Kidney capillary endothelial cell (primary cell): ENCODE data around the gene NFKBIB.
"Not testable (repeated sequence)": the region's sequence is repeated elsewhere in the genome, so short reads cannot be mapped to it uniquely, and the experiment has no call there.

Experiments used
- DNase-seq: peaks from one replicate; pipeline ENCODE4 v3.0.0-alpha.2; 2018; ENCODE audit warnings: low spot score

Gene NFKBIB

GRCh38 chr19:38899447-38900201, at the start of gene NFKBIB, which contains the start of gene SIRT2:
NFKBIB (plus strand) TSS chr19:38899969; CDS start chr19:38900033, 64 bp downstream.
SIRT2 (minus strand) TSS chr19:38899618; CDS start chr19:38899521, 97 bp downstream.
- peak; percentile 100 for DNase-seq

DNA sequence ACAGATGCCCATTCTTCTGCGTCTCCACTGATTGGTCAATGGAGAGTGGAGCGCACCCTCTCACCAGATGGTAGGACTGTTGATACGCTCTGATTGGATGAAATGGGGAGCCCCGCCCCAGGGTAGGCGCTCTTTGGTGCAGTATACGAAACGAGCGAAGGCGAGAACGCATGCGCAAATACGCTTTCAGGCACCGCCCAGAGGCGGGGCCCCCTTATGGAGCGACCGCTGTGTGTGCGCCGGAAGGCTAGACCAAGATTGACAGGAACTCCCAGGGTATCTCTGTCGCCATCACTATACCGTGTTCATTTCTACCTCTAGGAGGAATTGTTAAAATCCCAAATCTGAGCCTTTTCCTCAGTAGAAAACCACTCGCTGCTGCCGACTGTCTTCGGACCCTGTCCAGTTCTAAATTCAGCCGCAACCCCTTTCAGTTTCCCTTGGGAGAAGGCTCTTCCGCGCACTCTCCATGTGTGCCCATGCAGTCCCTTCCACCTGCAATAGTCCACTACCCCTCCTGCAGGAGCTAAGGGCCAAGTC, 49.3 kb upstream of the NFKBIB start:
- no peak for DNase-seq

GRCh38 chr19:38850976-38851621, 48.7 kb upstream of the NFKBIB start:
- DNase-seq: no peak

- DNase-seq: peak; percentile 85
Measured at GRCh38 chr19:38851622-38852230, 48.0 kb upstream of the NFKBIB start.

DNA sequence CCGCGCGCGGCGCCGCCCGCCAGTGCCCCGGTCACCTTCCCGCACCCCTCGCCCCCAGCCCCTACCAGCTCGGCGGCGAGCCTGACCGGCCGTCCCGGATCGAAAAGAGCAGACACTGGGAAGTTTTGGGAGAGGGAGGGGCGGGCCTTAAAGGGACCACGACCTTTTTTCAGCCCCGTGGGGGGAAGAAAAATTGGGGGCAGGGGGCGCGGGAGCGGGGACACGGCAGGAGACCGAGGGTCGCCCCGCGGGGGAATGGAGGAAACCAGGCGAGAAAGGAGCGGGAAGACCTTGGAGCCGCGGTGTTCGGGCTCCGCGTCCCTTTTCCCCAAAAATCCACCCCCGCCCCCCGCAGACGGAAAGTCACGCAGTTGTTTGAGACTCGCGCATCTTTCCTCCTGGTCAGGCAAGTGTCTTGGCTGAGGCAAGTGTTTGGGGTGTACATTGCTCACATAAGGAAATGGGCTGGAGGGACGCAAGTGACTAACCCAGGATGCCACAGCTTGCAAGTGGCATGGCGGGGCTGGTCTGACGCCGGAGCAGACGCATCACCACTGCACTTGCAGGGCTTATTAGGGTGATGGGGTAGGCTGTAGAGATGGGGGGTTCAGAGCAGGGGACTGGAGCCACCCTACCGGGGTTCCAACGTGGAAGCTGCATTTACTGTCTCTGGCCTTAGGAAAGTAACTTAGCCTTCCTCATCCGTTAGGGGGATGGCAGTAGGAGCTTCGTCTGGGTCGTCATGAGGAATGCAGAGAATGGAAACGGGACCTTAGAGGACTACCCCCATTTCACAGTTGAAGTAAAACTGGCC, 47.3 kb upstream of the NFKBIB start:
- DNase-seq: peak; percentile 86

DNA sequence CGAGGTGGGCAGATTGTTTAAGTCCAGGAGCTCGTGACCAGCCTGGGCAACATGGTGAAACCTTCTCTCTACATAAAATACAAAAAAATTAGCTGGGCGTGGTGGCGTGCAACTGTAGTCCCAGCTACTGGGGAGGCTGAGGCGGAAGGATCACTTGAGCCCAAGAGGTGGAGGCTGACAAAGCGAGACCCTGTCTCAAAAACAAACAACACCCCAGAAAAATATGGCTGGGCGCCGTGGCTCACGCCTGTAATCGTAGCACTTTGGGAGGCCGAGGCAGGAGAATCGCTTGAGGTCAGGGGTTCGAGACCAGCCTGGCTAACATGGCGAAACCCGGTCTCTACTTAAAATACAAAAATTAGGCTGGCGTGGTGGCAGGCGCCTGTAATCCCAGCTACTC, 46.6 kb upstream of the NFKBIB start:
- DNase-seq: no peak

DNA sequence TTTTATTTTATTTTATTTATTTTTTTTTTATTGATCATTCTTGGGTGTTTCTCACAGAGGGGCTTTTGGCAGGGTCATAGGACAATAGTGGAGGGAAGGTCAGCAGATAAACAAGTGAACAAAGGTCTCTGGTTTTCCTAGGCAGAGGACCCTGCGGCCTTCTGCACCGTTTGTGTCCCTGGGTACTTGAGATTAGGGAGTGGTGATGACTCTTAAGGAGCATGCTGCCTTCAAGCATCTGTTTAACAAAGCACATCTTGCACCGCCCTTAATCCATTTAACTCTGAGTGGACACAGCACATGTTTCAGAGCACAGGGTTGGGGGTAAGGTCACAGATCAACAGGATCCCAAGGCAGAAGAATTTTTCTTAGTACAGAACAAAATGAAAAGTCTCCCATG, 44.8 kb upstream of the NFKBIB start:
- DNase-seq: not testable (repeated sequence)

DNA sequence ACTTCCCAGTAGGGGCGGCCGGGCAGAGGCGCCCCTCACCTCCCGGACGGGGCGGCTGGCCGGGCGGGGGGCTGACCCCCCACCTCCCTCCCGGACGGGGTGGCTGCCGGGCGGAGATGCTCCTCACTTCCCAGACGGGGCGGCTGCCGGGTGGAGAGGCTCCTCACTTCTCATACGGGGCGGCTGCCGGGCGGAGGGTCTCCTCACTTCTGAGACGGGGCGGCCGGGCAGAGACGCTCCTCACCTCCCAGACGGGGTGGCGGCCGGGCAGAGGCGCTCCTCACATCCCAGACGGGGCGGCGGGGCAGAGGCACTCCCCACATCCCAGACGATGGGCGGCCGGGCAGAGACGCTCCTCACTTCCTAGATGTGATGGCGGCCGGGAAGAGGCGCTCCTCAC, 44.0 kb upstream of the NFKBIB start:
- DNase-seq: not testable (repeated sequence)

- no peak for DNase-seq
Measured at GRCh38 chr19:38856813-38857212, 43.0 kb upstream of the NFKBIB start.

- DNase-seq: not testable (repeated sequence)
Measured at GRCh38 chr19:38859631-38860204, 40.1 kb upstream of the NFKBIB start.

DNA sequence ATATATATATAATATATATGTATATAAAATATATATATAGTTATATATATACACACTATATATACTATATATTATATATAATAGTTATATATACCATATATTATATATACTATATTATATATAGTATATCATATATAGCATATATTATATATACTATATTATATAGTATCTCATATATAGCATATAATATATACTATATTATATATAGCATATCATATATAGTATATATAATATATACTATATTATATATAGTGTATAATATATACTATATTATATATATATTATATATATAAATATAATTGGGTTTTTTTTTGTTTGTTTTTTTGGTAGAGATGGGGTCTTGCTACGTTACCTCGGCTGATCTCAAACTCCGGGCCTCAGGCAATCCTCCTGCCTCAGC, 38.4 kb upstream of the NFKBIB start:
- no peak for DNase-seq

GRCh38 chr19:38862321-38863059, 37.3 kb upstream of the NFKBIB start:
- DNase-seq: peak; percentile 33

DNA sequence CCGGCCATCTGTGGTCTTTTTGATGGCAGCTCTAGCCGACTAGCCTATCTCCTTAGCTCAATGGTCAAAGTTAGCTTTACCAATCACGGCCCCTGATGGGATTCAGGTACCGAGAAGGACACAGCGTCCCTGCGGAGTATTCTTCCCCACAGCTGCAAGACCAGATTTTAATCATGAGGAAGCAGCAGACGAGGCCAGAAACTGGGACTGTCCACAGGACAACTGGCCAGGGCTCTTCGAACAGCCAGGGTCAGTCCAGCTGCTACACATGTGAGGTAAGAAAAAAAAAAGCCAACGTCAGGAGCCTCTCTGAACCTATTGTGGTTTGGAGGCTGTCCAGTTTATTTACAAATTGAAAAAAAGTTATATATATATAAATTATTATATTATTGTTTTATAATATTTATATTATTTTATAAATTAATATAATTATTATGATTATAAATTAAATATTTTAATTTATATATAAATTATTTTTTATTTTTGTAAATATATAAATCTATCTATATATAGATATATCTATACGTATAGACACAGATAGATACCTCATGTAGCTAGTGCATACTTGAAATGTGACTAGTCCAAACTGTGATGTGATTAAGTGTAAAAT, 32.5 kb upstream of the NFKBIB start:
- no peak for DNase-seq

- no peak for DNase-seq
Measured at GRCh38 chr19:38868551-38868950, 31.2 kb upstream of the NFKBIB start.

DNA sequence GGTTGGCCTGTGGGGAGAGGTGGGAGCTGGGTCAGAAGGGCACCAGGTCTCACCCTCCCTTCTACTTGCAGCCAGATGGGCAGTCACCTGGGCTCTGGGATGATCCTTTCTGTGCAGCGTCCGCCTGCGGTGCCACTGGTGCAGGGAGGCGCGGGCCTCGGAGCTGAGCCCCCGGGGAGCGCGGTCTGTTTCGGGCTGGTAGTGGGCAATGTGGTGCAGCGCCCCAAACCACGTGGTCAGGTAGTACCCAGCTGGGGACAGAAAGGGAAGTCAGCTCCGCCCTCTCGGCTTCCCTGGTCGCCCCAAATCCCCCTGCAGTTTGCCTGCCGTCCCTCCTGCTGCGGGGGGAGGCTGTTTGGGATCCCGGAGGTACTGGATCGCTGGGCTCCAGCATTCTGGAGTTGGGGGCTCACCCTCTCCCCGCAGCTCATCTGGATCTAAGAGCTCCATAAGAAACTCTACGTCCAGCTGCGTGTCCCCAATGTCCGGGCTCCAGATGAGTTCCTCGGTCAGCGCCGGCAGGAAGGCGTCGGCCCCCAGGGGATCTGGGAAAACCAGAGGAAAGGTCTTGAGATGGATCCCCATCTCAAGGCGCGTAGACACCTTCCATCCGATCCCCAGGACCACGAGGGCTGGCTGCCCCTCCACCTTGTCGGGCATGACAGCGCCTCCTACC, 30.5 kb upstream of the NFKBIB start:
- no peak for DNase-seq

DNA sequence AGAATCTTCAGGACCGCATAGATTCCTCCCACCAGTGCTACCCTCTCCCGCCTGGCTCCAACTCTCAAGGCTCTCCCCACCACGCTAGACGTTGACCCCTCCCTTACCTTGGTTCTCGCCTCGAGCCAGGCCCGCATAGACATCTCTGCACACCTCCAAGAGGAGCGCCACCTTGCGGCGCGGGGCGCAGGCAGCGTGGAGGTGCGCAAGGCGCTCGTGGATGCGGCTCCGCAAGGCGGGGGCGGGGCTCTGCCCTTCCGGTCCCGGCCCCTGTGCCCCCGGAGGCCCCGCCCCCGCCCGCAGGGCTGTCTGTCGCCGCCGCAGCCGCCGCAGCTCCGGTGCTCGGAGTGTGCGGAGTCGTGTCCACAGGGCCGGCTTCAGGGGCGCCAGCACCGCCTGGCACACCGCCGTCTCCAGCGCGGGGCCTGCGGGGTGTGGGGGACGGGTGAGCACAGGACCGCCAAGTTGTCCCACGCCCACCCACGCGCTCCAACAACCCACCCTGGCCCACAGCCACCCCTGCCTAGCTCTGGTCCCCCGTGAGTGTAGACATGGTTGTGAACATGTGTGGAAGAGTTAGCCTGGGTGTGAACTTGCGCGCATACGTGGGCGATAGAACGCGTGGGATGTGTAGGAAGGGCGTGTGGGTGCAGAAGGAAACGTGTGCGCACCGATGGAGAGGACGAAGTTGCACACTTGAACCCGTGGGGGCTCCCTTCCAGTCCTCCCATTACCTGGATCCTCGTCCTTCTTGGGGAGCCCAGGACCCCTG, 29.7 kb upstream of the NFKBIB start:
- DNase-seq: peak; percentile 49

DNA sequence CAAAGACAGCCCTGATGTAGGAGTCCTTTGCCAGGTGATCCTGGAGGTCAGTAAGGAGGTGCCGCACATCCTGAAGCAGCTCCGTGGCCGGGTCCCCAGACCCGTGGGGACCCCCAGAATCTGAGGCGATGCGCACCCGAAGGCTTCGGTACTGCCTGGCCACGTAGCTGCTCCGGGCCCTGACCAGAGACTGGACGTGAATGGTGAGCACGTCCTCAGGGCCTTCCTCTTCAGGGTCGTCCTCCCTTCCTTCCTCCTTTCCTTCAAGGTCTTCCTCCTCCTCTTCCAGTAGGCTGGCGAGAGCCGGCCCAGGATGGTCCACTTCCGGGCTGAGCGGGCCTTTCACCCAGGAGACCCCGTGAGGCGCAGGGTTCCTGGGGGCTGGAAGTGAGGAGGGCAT, 29.2 kb upstream of the NFKBIB start:
- no peak for DNase-seq

- DNase-seq: not testable (repeated sequence)
Measured at GRCh38 chr19:38873400-38873799, 26.4 kb upstream of the NFKBIB start.
